PC-9 (cell line): ENCODE data around the gene ATOH8. TPM values are rescaled to one million over a fixed set of nuclear protein-coding genes. Genes with fewer than 3 reads are reported as not detected.

Experiments
- BruUV-seq: library from RNA; stranded (reverse); fragments of 400-500 nt; replicated peaks from 2 replicates; lab custom pipeline; 2021; lab: Mats Ljungman, UMichigan
- CTCF ChIA-PET: fragments of 300-600 bp; sonication (Branson Sonifier 250); formaldehyde crosslinking; loops from one replicate; lab custom pipeline; 2022; ENCODE audit warnings: antibody characterized with exemption; lab: Charles Lee
- POLR2A ChIA-PET: fragments of 300-600 bp; sonication (Branson Sonifier 250); formaldehyde crosslinking; loops from one replicate; lab custom pipeline; 2022; ENCODE audit warnings: antibody characterized with exemption; ENCODE audit not compliant: unreplicated experiment; lab: Charles Lee
- DNase-seq, 2 experiments: peaks; one replicate each; pipeline versions ENCODE4 v3.0.0 to v3.0.0-alpha.2; 2015 to 2022; ENCODE audit warnings: mixed read lengths in 1 of 2
- H2AFZ ChIP-seq: fragments of 200-600 bp; sonication (generic); 2 replicates; pipeline ENCODE4 v1.8.1; 2017; ENCODE audit warnings: antibody characterized with exemption
- H3F3A ChIP-seq: fragments of 200-600 bp; sonication (generic); 2 replicates; pipeline ENCODE4 v1.8.1; 2017; ENCODE audit warnings: antibody characterized with exemption, mild to moderate bottlenecking, low read depth; ENCODE audit not compliant: insufficient read depth
- H3K27ac ChIP-seq: fragments of 200-600 bp; sonication (generic); 2 replicates; pipeline ENCODE4 v1.6.1; 2016; ENCODE audit warnings: mixed run types
- H3K27me3 ChIP-seq: fragments of 200-600 bp; sonication (generic); 2 replicates; pipeline ENCODE4 v1.6.1; 2016; ENCODE audit warnings: low read depth, mixed run types; ENCODE audit not compliant: insufficient read depth
- H3K36me3 ChIP-seq: fragments of 200-600 bp; sonication (generic); 2 replicates; pipeline ENCODE4 v1.6.1; 2016; ENCODE audit warnings: low read depth, mixed run types
- H3K4me1 ChIP-seq: fragments of 200-600 bp; sonication (generic); replicated peaks from 2 replicates; pipeline ENCODE4 v1.6.1; 2016; ENCODE audit warnings: mixed run types; ENCODE audit not compliant: insufficient read depth
- H3K4me2 ChIP-seq: fragments of 200-600 bp; sonication (generic); 2 replicates; pipeline ENCODE4 v1.6.1; 2017; ENCODE audit warnings: mixed run types
- H3K4me3 ChIP-seq: fragments of 200-600 bp; sonication (generic); 2 replicates; pipeline ENCODE4 v1.6.1; 2016; ENCODE audit warnings: mixed run types
- H3K79me2 ChIP-seq: fragments of 200-600 bp; sonication (generic); 2 replicates; pipeline ENCODE4 v1.6.1; 2017; ENCODE audit warnings: low read depth, mixed run types
- H3K9me2 ChIP-seq: fragments of 200-600 bp; sonication (generic); 2 replicates; pipeline ENCODE4 v1.8.1; 2017; ENCODE audit warnings: mild to moderate bottlenecking; ENCODE audit not compliant: insufficient read depth
- H3K9me3 ChIP-seq: fragments of 200-600 bp; sonication (generic); 2 replicates; pipeline ENCODE4 v1.8.1; 2016; ENCODE audit warnings: low read depth; ENCODE audit not compliant: insufficient read depth
- H4K20me1 ChIP-seq: fragments of 200-600 bp; sonication (generic); 2 replicates; pipeline ENCODE4 v1.8.1; 2017; ENCODE audit not compliant: insufficient read depth
- EZH2 ChIP-seq: fragments of 200-600 bp; sonication (generic); IDR thresholded peaks from 2 replicates; pipeline ENCODE4 v1.8.0; 2017; ENCODE audit warnings: antibody characterized with exemption, low read depth
- intact Hi-C: fragments of 100-400 bp; cut with micrococcal nuclease; formaldehyde crosslinking; loops from one replicate; pipeline ENCODE4 v1.10.0; 2022; ENCODE audit not compliant: unreplicated experiment
- total RNA-seq: library from RNA; stranded (reverse); gene quantifications from 2 replicates; pipeline ENCODE4 v1.2.3, GENCODE V29; 2021
- TF ChIP-seq, protein P1 (sequence below): fragments of 200-600 bp; sonication (generic); conservative IDR thresholded peaks from 2 replicates; pipeline ENCODE4 v1.6.1; 2017; ENCODE audit warnings: mixed run types, antibody characterized with exemption, mild to moderate bottlenecking, moderate library complexity

The ATOH8 gene
- total RNA-seq, 1 experiment from 2014 or later: not detected

DNA sequence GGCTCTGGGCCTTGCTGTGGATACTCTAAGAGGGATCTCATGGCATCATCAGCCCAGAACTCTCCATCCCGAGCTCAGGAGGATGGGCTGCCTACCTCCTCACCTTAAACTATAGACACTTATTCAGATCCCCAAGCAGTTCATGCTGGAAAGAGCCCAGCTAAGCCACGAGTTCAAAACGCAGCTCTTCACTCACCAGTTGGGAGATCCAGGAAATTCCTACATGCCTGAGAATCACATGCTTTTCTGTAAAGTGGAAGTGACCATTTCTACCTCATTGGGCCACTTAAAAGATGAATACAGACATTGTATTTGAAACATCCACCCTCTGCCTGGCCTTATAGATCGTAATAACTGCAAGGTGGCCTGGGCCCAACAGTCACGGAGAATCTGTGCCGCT lies 6.6 kb downstream of the ATOH8 start:
- CTCF ChIA-PET: no interaction called here

DNA sequence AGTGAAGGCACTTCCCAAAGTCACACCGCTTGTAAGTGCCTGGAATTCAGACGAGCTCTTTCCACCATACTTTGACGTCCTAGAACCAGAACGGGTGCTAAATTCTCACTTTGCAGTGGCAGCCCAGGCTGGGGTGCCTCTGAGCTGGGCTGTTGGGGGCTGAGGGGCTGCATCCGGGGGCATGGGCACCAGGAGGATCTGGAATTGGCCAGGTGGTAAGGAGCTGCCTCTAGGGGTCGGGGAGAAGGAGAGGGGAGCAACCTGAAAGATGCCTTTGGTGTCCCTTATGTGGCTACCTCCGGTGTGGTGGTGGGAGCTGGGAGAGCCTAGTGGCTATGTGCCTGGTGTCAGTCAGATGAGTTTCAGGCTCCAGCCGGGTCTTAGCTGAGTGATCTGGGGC lies 7.1 kb downstream of the ATOH8 start:
- DNase-seq: no peak
- ChIA-PET POLR2A (no interaction called here), CTCF (no interaction called here)
- Histone ChIP-seq H4K20me1 (no peaks in the 10 kb centered on the region), H3K4me3 (no peak overlapping the region), H2AFZ (no peak overlapping the region), H3K4me1 (peaks cover 16% of the 10 kb centered on the region), H3K9me3 (no peaks in the 10 kb centered on the region), H3K27me3 (peaks cover 5% of the 10 kb centered on the region), H3K27ac (no peak overlapping the region), H3K79me2 (no peaks in the 10 kb centered on the region), H3K9me2 (no peaks in the 10 kb centered on the region), H3K4me2 (no peak overlapping the region), H3K36me3 (no peaks in the 10 kb centered on the region), H3F3A (peaks cover 6% of the 10 kb centered on the region; the same call in 1 of the 2 replicates)
- TF ChIP-seq EZH2: no peak
- TF ChIP-seq, protein P1, sequence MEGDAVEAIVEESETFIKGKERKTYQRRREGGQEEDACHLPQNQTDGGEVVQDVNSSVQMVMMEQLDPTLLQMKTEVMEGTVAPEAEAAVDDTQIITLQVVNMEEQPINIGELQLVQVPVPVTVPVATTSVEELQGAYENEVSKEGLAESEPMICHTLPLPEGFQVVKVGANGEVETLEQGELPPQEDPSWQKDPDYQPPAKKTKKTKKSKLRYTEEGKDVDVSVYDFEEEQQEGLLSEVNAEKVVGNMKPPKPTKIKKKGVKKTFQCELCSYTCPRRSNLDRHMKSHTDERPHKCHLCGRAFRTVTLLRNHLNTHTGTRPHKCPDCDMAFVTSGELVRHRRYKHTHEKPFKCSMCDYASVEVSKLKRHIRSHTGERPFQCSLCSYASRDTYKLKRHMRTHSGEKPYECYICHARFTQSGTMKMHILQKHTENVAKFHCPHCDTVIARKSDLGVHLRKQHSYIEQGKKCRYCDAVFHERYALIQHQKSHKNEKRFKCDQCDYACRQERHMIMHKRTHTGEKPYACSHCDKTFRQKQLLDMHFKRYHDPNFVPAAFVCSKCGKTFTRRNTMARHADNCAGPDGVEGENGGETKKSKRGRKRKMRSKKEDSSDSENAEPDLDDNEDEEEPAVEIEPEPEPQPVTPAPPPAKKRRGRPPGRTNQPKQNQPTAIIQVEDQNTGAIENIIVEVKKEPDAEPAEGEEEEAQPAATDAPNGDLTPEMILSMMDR: no peak
- intact Hi-C loops: no loop called here
- BruUV-seq: no TSS peak

More for the DNA sequence above, 6.6 kb downstream of the ATOH8 start:
- Histone ChIP-seq H4K20me1 (no peaks in the 10 kb centered on the region), H3K9me2 (no peaks in the 10 kb centered on the region), H3K79me2 (no peaks in the 10 kb centered on the region), H3K9me3 (no peaks in the 10 kb centered on the region), H3K4me2 (no peak overlapping the region), H3K27ac (no peak overlapping the region), H3K4me3 (no peak overlapping the region), H3K27me3 (peaks cover 10% of the 10 kb centered on the region), H3F3A (peaks cover 6% of the 10 kb centered on the region; the same call in 1 of the 2 replicates), H3K4me1 (peaks cover 13% of the 10 kb centered on the region), H3K36me3 (no peaks in the 10 kb centered on the region), H2AFZ (no peak overlapping the region)
- BruUV-seq: no TSS peak
- POLR2A ChIA-PET: no interaction called here
- no peak for DNase-seq
- intact Hi-C loops: no loop called here
- TF ChIP-seq, protein P1: no peak
- TF ChIP-seq EZH2: no peak

DNA sequence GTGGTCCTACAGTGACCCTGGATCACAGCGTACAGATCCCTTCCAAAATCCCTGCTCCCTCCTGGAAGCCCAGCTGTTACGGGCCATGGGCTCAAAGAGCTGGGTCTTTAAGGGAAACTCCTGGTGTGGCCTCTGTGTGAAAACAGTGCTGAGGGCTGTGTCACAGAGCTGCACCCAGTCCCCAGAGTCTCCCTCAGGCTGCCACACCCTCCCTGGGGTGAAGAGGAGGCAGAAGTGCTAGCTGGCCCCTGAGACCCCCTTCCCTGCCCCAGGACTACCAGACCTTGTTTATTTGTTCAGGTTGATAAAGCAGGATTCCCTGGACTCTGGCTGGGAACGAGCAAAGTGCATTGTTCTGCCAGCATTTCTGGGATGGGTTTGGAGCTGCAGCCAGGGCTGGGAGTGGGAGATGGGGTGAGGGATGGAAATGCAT lies 7.7 kb downstream of the ATOH8 start:
- POLR2A ChIA-PET: interaction anchor here (0.5 to 0.7 kb wide), 2 partner anchors 18 to 54 kb away, joined by 3 to 4 read pairs; no protein-coding TSS in a partner anchor
- Histone ChIP-seq H4K20me1 (no peaks in the 10 kb centered on the region), H3K27me3 (peaks cover under 1% of the 10 kb centered on the region), H3K79me2 (no peaks in the 10 kb centered on the region), H3K4me3 (no peak overlapping the region), H3K9me2 (no peaks in the 10 kb centered on the region), H3K4me2 (no peak overlapping the region), H3K4me1 (peaks cover 18% of the 10 kb centered on the region), H3K36me3 (no peaks in the 10 kb centered on the region), H3K27ac (no peak overlapping the region), H3F3A (peaks cover 6% of the 10 kb centered on the region; the same call in 1 of the 2 replicates), H2AFZ (no peak overlapping the region), H3K9me3 (no peaks in the 10 kb centered on the region)
- TF ChIP-seq, protein P1: no peak
- TF ChIP-seq EZH2: no peak
- CTCF ChIA-PET: no interaction called here
- BruUV-seq: no TSS peak
- intact Hi-C loops: no loop called here
- no peak for DNase-seq
